ENCODE data around the gene CERK. TPM values are rescaled to one million over a fixed set of nuclear protein-coding genes. Genes with fewer than 3 reads are reported as not detected.
A peak's percentile ranks its signal among the peaks of the same experiment; 100 is the strongest.

CERK gene
- polyA plus RNA-seq, 1 of the 3 experiments (the other 2 are of a cell fraction), result 32.6 TPM

DNA sequence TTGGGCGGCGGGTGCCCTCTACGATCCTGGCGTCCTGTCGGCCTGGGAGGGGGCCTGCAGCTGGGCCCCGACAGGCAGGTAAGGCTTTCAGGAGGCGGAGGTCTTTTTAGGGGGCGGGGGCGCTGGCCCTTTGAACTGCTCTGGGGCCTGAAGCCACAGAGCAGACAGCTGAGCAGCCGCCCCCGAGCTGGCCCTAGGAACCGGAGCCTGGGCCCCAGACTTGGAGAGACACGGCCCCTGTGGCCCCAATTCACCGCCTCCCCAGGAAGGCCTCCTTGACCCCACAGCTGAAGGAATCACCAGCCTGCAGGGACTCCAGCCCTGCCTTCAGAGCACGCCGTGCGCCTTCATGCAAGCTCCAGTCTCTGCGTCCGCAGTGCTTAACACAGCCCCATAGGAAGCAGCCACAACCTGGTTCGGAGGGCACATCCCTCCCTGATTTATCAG is 618 bp upstream of the CERK start:
- Histone ChIP-seq H3K27me3 (ENCODE audit: insufficient read depth) (no peaks in the 10 kb centered on the region), H3K4me1 (ENCODE audit: control insufficient read depth in 1 of 2, insufficient read depth in 2 of 2, low read depth in 1 of 2, low read length in 1 of 2) (peaks cover 22 to 68% of the 10 kb centered on the region in 2 experiments), H4K20me1 (ENCODE audit: insufficient read depth) (peaks cover 33% of the 10 kb centered on the region), H3K9ac (peak overlapping the region; percentile 86), H3K9me3 (no peaks in the 10 kb centered on the region), H3K9me2 (no peaks in the 10 kb centered on the region), H3K4me2 (peak overlapping the region; percentile 94), H3K36me3 (replicated peaks in 1 of 2; ENCODE audit: control insufficient read depth in 1 of 2, insufficient read depth in 2 of 2, low read length in 1 of 2) (no peaks in the 10 kb centered on the region), H3F3A (replicated peaks; ENCODE audit: insufficient read depth) (peaks cover 5% of the 10 kb centered on the region), H3K79me2 (ENCODE audit: insufficient read depth) (peaks cover 49% of the 10 kb centered on the region), H2AFZ (ENCODE audit: low read depth) (peak overlapping the region; percentile 81; the same call in 1 of the 2 replicates), H3K27ac (ENCODE audit: low read depth in 2 of 2, low read length in 1 of 2) (peak overlapping the region; percentile 52 to 84; a peak in 2 of 4 replicates), H3K4me3 (ENCODE audit: low read depth in 2 of 2, low read length in 1 of 2) (peak overlapping the region; percentile 67 to 82)
- TF ChIP-seq RFX5 (IDR thresholded peaks at IDR 0.05; ENCODE audit: low read length), result no peak
- TF ChIP-seq SIN3A (IDR thresholded peaks at IDR 0.05; ENCODE audit: borderline replicate concordance, low read depth, low read length), result no peak
- no peak for TF ChIP-seq CHD2 (IDR thresholded peaks at IDR 0.05; ENCODE audit: low read length, partially characterized antibody)
- TF ChIP-seq FOXM1 (IDR thresholded peaks at IDR 0.05; ENCODE audit: low read depth), result no peak
- TF ChIP-seq, protein P1, sequence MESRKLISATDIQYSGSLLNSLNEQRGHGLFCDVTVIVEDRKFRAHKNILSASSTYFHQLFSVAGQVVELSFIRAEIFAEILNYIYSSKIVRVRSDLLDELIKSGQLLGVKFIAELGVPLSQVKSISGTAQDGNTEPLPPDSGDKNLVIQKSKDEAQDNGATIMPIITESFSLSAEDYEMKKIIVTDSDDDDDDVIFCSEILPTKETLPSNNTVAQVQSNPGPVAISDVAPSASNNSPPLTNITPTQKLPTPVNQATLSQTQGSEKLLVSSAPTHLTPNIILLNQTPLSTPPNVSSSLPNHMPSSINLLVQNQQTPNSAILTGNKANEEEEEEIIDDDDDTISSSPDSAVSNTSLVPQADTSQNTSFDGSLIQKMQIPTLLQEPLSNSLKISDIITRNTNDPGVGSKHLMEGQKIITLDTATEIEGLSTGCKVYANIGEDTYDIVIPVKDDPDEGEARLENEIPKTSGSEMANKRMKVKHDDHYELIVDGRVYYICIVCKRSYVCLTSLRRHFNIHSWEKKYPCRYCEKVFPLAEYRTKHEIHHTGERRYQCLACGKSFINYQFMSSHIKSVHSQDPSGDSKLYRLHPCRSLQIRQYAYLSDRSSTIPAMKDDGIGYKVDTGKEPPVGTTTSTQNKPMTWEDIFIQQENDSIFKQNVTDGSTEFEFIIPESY (IDR thresholded peaks at IDR 0.05; ENCODE audit: borderline replicate concordance, low read depth), result no peak
- no peak for TF ChIP-seq SMC3 (IDR thresholded peaks at IDR 0.05; ENCODE audit: low read depth, low read length)
- TF ChIP-seq, protein P2, sequence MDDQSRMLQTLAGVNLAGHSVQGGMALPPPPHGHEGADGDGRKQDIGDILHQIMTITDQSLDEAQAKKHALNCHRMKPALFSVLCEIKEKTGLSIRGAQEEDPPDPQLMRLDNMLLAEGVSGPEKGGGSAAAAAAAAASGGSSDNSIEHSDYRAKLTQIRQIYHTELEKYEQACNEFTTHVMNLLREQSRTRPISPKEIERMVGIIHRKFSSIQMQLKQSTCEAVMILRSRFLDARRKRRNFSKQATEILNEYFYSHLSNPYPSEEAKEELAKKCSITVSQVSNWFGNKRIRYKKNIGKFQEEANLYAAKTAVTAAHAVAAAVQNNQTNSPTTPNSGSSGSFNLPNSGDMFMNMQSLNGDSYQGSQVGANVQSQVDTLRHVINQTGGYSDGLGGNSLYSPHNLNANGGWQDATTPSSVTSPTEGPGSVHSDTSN (IDR thresholded peaks at IDR 0.05), result no peak
- no peak for TF ChIP-seq RXRA (IDR thresholded peaks at IDR 0.05; ENCODE audit: borderline replicate concordance, low read depth)
- TF ChIP-seq, protein P3, sequence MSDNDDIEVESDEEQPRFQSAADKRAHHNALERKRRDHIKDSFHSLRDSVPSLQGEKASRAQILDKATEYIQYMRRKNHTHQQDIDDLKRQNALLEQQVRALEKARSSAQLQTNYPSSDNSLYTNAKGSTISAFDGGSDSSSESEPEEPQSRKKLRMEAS (IDR thresholded peaks at IDR 0.05; ENCODE audit: low read depth), result no peak
- TF ChIP-seq NRF1 (IDR thresholded peaks at IDR 0.05; ENCODE audit: low read depth, low read length), result no peak
- TF ChIP-seq, protein P4, sequence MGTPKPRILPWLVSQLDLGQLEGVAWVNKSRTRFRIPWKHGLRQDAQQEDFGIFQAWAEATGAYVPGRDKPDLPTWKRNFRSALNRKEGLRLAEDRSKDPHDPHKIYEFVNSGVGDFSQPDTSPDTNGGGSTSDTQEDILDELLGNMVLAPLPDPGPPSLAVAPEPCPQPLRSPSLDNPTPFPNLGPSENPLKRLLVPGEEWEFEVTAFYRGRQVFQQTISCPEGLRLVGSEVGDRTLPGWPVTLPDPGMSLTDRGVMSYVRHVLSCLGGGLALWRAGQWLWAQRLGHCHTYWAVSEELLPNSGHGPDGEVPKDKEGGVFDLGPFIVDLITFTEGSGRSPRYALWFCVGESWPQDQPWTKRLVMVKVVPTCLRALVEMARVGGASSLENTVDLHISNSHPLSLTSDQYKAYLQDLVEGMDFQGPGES (IDR thresholded peaks at IDR 0.05; ENCODE audit: low read depth, low read length), result no peak
- TF ChIP-seq TAF1 (IDR thresholded peaks at IDR 0.05; ENCODE audit: borderline replicate concordance, low read depth, low read length), result no peak
- TF ChIP-seq YY1 (IDR thresholded peaks at IDR 0.05; ENCODE audit: low read depth), result no peak
- TF ChIP-seq MEF2A (IDR thresholded peaks at IDR 0.05; ENCODE audit: borderline replicate concordance, low read depth), result no peak
- TF ChIP-seq POLR2AphosphoS5 (IDR thresholded peaks at IDR 0.05; ENCODE audit: low read depth, low read length), result no peak
- TF ChIP-seq TCF12 (IDR thresholded peaks at IDR 0.05), result no peak
- TF ChIP-seq NFIC (IDR thresholded peaks at IDR 0.05; ENCODE audit: borderline replicate concordance), result no peak
- TF ChIP-seq, protein P5, sequence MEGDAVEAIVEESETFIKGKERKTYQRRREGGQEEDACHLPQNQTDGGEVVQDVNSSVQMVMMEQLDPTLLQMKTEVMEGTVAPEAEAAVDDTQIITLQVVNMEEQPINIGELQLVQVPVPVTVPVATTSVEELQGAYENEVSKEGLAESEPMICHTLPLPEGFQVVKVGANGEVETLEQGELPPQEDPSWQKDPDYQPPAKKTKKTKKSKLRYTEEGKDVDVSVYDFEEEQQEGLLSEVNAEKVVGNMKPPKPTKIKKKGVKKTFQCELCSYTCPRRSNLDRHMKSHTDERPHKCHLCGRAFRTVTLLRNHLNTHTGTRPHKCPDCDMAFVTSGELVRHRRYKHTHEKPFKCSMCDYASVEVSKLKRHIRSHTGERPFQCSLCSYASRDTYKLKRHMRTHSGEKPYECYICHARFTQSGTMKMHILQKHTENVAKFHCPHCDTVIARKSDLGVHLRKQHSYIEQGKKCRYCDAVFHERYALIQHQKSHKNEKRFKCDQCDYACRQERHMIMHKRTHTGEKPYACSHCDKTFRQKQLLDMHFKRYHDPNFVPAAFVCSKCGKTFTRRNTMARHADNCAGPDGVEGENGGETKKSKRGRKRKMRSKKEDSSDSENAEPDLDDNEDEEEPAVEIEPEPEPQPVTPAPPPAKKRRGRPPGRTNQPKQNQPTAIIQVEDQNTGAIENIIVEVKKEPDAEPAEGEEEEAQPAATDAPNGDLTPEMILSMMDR (IDR thresholded peaks at IDR 0.05), result no peak
- TF ChIP-seq ELF1 (IDR thresholded peaks at IDR 0.05), result no peak
- TF ChIP-seq EZH2phosphoT487 (IDR thresholded peaks at IDR 0.05; ENCODE audit: borderline replicate concordance, low read depth), result no peak
- CTCF ChIA-PET, result interaction anchor here (1.0 to 1.5 kb wide), 3 partner anchors 20 to 175 kb away, joined by 3 to 6 read pairs (median 4); no protein-coding TSS in a partner anchor
- POLR2A ChIA-PET, result interaction anchor here (0.8 kb wide), 1 partner anchor 163 kb away, joined by 3 read pairs; no protein-coding TSS in a partner anchor
- WGBS (ENCODE audit: low lambda C conversion rate), result 43% methylated on average over 6 of the region's 20 CpGs
- DNase-seq, result no peak
